Activated CD8-positive, alpha-beta T cell treated with anti-CD3 and anti-CD28 coated beads for 36 hours (primary cell): ENCODE results near the gene SNRNP25. TPM values are rescaled to one million over a fixed set of nuclear protein-coding genes. Genes with fewer than 3 reads are reported as not detected.

ENCODE experiments used
- ATAC-seq: fragments of 200-7000 bp; cut with Tn5 transposase; one replicate; pipeline ENCODE4 v1.10.0; 2021; ENCODE audit warnings: mild to moderate bottlenecking, moderate library complexity
- CTCF ChIA-PET: fragments of 350-600 bp; sonication (Branson Sonifier 250); formaldehyde crosslinking; loops from one replicate; lab custom pipeline; 2021; ENCODE audit warnings: antibody characterized with exemption; lab: Charles Lee
- POLR2A ChIA-PET: fragments of 350-600 bp; sonication (Branson Sonifier 250); formaldehyde crosslinking; loops from one replicate; lab custom pipeline; 2021; ENCODE audit warnings: antibody characterized with exemption; lab: Charles Lee
- DNase-seq: peaks from one replicate; pipeline ENCODE4 v3.0.0-alpha.2; 2020
- H3K27ac Mint-ChIP-seq: one replicate; pipeline ENCODE4 v1.8.0; 2021; ENCODE audit warnings: mild to moderate bottlenecking, mixed read lengths
- H3K27me3 Mint-ChIP-seq: one replicate; pipeline ENCODE4 v1.8.0; 2021; ENCODE audit warnings: mixed read lengths
- H3K36me3 Mint-ChIP-seq: one replicate; pipeline ENCODE4 v1.8.0; 2021; ENCODE audit warnings: low read depth, mixed read lengths
- H3K4me1 Mint-ChIP-seq: one replicate; pipeline ENCODE4 v1.8.0; 2021; ENCODE audit warnings: low read depth, mixed read lengths
- H3K4me3 Mint-ChIP-seq: one replicate; pipeline ENCODE4 v1.8.0; 2021; ENCODE audit warnings: mild to moderate bottlenecking, moderate library complexity, mixed read lengths
- H3K9me3 Mint-ChIP-seq: one replicate; pipeline ENCODE4 v1.8.0; 2021; ENCODE audit warnings: mixed read lengths
- CTCF ChIP-seq: fragments of 200-600 bp; IDR thresholded peaks from one replicate; pipeline ENCODE4 v1.8.0; 2022; ENCODE audit warnings: antibody characterized with exemption, mild to moderate bottlenecking
- intact Hi-C: fragments of 100-400 bp; cut with micrococcal nuclease; formaldehyde crosslinking; loops from one replicate; pipeline ENCODE4 v1.10.0; 2022
- total RNA-seq, 2 experiments: library from RNA; stranded (reverse); gene quantifications; one replicate each; pipeline ENCODE4 v1.2.3, GENCODE V29; 2021

SNRNP25 gene
- total RNA-seq, 2 experiments from 2014 or later = 39.4 to 39.7 TPM

- intact Hi-C loops = loop anchor here (1.0 kb wide), 1 partner anchor 32 kb away; no protein-coding TSS in a partner anchor
- no peaks in the 10 kb centered on the region for H3K27me3 Mint-ChIP-seq
- POLR2A ChIA-PET = interaction anchor here (0.8 to 2.0 kb wide), 5 partner anchors 12 to 31 kb away, joined by 3 to 12 read pairs (median 7); partner anchors contain the start of genes MPG and RHBDF1
- peak; percentile 95 for DNase-seq
- no peak overlapping the region for H3K27ac Mint-ChIP-seq
- no peaks in the 10 kb centered on the region for H3K9me3 Mint-ChIP-seq
- CTCF ChIA-PET = interaction anchor here (0.5 to 12.6 kb wide), 33 partner anchors 10 to 270 kb away, joined by 3 to 458 read pairs (median 5); partner anchors contain the start of genes MPG, POLR3K, RHBDF1 and SNRNP25
- H3K4me3 Mint-ChIP-seq = no peak overlapping the region
- H3K36me3 Mint-ChIP-seq = peaks cover 14% of the 10 kb centered on the region
- peak; percentile 99 for ATAC-seq
- peak; percentile 99 for TF ChIP-seq CTCF
- H3K4me1 Mint-ChIP-seq = peaks cover 6% of the 10 kb centered on the region
Measured at GRCh38 chr16:96935-97381, 43.3 kb downstream of the SNRNP25 start.

- Mint-ChIP-seq H3K36me3 (peaks cover 14% of the 10 kb centered on the region), H3K4me3 (no peak overlapping the region), H3K27me3 (no peaks in the 10 kb centered on the region), H3K9me3 (no peaks in the 10 kb centered on the region), H3K4me1 (peaks cover 6% of the 10 kb centered on the region), H3K27ac (no peak overlapping the region)
- DNase-seq (no peak), ATAC-seq (no peak)
- CTCF ChIA-PET = interaction anchor here (1.3 to 12.6 kb wide), 14 partner anchors 9 to 130 kb away, joined by 4 to 458 read pairs (median 9); partner anchors contain the start of genes MPG, POLR3K, RHBDF1 and SNRNP25
- POLR2A ChIA-PET = interaction anchor here (0.8 kb wide), 1 partner anchor 29 kb away, joined by 4 read pairs; no protein-coding TSS in a partner anchor
- intact Hi-C loops = loop anchor here (1.0 kb wide), 1 partner anchor 33 kb away; no protein-coding TSS in a partner anchor
- no peak for TF ChIP-seq CTCF
Measured at GRCh38 chr16:97822-98221, 44.2 kb downstream of the SNRNP25 start.

GRCh38 chr16:100989-101388 is 47.4 kb downstream of the SNRNP25 start:
- intact Hi-C loops = no loop called here
- DNase-seq = no peak
- H3K4me1 Mint-ChIP-seq = peaks cover 6% of the 10 kb centered on the region

GRCh38 chr16:101586-101985 is 48.0 kb downstream of the SNRNP25 start:
- ChIA-PET POLR2A (interaction anchor here (1.5 kb wide), 1 partner anchor 33 kb away, joined by 4 read pairs; no protein-coding TSS in a partner anchor), CTCF (no interaction called here)
- no peak for DNase-seq
- no peaks in the 10 kb centered on the region for H3K27me3 Mint-ChIP-seq
- intact Hi-C loops = no loop called here
- H3K4me1 Mint-ChIP-seq = peaks cover 6% of the 10 kb centered on the region
- H3K27ac Mint-ChIP-seq = no peak overlapping the region
- no peaks in the 10 kb centered on the region for H3K9me3 Mint-ChIP-seq
- peaks cover 10% of the 10 kb centered on the region for H3K36me3 Mint-ChIP-seq
- H3K4me3 Mint-ChIP-seq = no peak overlapping the region
- no peak for TF ChIP-seq CTCF
- no peak for ATAC-seq

More at GRCh38 chr16:100989-101388, 47.4 kb downstream of the SNRNP25 start:
- CTCF ChIA-PET = no interaction called here
- TF ChIP-seq CTCF = no peak
- ATAC-seq = no peak
- H3K27ac Mint-ChIP-seq = no peak overlapping the region
- POLR2A ChIA-PET = no interaction called here
- peaks cover 10% of the 10 kb centered on the region for H3K36me3 Mint-ChIP-seq
- no peaks in the 10 kb centered on the region for H3K27me3 Mint-ChIP-seq
- no peak overlapping the region for H3K4me3 Mint-ChIP-seq
- no peaks in the 10 kb centered on the region for H3K9me3 Mint-ChIP-seq

DNA sequence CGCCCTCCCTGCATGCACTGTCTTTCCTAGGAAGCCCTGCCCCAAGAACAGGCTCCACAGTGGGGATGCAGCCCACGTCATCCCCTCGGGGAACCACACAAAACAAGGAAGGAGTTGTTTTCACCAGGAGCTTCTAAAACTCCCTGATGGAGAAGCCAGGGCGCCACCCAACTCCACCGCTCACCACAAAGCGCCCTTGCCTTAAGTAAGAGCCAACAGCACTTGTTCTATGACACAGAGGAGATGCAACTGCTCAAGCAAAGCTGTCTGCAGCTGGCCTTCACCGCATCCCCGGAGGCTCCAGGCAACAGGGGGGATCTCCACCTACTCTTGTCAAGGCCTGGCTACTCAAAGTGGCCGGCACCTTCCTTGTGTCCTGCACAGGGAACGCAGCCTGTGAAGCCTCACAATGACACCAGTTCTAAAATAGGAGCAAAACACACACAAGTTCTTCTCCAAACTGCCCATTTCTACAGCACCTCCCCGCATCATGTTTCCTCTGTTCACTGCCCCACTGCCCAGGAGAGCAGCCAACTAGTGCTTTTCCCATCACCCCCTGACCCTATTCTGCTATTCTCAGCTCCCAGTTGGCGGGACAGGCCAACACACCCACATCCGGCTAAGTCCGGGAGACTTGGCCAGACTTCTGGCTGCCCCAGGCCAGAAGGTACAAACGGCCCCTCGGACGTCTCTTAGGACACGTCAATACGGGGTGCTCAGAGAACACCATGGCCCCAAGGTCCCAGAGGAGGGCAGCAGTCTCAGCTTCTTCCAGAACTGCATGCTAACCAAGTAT is 48.6 kb downstream of the SNRNP25 start:
- intact Hi-C loops = no loop called here
- H3K4me1 Mint-ChIP-seq = peaks cover 6% of the 10 kb centered on the region
- H3K27ac Mint-ChIP-seq = no peak overlapping the region
- ChIA-PET POLR2A (interaction anchor here (1.5 kb wide), 1 partner anchor 33 kb away, joined by 4 read pairs; no protein-coding TSS in a partner anchor), CTCF (no interaction called here)
- no peak for TF ChIP-seq CTCF
- H3K36me3 Mint-ChIP-seq = peaks cover 10% of the 10 kb centered on the region
- no peaks in the 10 kb centered on the region for H3K9me3 Mint-ChIP-seq
- no peak overlapping the region for H3K4me3 Mint-ChIP-seq
- no peaks in the 10 kb centered on the region for H3K27me3 Mint-ChIP-seq
- no peak for ATAC-seq
- no peak for DNase-seq
